ENCODE measurements around the gene ARV1. TPM values are rescaled to one million over a fixed set of nuclear protein-coding genes. Genes with fewer than 3 reads are reported as not detected.

ARV1 gene
- total RNA-seq, 4 donors from 2014 or later: 7.1 to 37.3 (median 18.4) TPM

- 58 to 88% methylated on average over 2 to 3 of the region's 3 CpGs for whole genome bisulfite sequencing, 2 donors (ENCODE audit: low coverage in 1 of 2)
- no peak for TF ChIP-seq POLR2A (IDR thresholded peaks at IDR 0.05)
- TF ChIP-seq EP300 (IDR thresholded peaks at IDR 0.05; ENCODE audit: low read depth): no peak
- TF ChIP-seq POLR2AphosphoS5 (IDR thresholded peaks at IDR 0.05): no peak
- TF ChIP-seq, protein P1, sequence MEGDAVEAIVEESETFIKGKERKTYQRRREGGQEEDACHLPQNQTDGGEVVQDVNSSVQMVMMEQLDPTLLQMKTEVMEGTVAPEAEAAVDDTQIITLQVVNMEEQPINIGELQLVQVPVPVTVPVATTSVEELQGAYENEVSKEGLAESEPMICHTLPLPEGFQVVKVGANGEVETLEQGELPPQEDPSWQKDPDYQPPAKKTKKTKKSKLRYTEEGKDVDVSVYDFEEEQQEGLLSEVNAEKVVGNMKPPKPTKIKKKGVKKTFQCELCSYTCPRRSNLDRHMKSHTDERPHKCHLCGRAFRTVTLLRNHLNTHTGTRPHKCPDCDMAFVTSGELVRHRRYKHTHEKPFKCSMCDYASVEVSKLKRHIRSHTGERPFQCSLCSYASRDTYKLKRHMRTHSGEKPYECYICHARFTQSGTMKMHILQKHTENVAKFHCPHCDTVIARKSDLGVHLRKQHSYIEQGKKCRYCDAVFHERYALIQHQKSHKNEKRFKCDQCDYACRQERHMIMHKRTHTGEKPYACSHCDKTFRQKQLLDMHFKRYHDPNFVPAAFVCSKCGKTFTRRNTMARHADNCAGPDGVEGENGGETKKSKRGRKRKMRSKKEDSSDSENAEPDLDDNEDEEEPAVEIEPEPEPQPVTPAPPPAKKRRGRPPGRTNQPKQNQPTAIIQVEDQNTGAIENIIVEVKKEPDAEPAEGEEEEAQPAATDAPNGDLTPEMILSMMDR (IDR thresholded peaks at IDR 0.05): no peak
- intact Hi-C loops (cut with DNase I; ENCODE audit: low total_unique reads) (no loop called here), in situ Hi-C loops (cut with MboI; ENCODE audit: low pct_ligation_motif_present in 1 of 4, low pct_unique_long_range_greater_than_20kb in 1 of 4, low sequenced_read_pairs in 3 of 4) (no loop called here)
- no peak for DNase-seq
- H3K36me3 ChIP-seq: peaks cover 0 to 5% (median 0%) of the 10 kb centered on the region in 4 donors
- no peak overlapping the region for H3K27ac ChIP-seq
- H3K4me1 ChIP-seq: peaks cover 6 to 27% (median 21%) of the 10 kb centered on the region in 4 donors
- H3K27me3 ChIP-seq: no peaks in the 10 kb centered on the region
- no peak overlapping the region for H3K4me3 ChIP-seq
- H3K9me3 ChIP-seq: no peaks in the 10 kb centered on the region
These were observed 3.3 kb upstream of the ARV1 start for GRCh38 chr1:230975636-230976035.

GRCh38 chr1:230976360-230976759 lies 2.5 kb upstream of the ARV1 start:
- no peak for DNase-seq
- Histone ChIP-seq H3K9me3 (no peaks in the 10 kb centered on the region), H3K27me3 (no peaks in the 10 kb centered on the region), H3K4me3 (no peak overlapping the region), H3K36me3 (peaks cover 0 to 5% (median 0%) of the 10 kb centered on the region in 4 donors), H3K4me1 (peaks cover 6 to 31% (median 21%) of the 10 kb centered on the region in 4 donors), H3K27ac (no peak overlapping the region)
- WGBS, 2 donors (ENCODE audit: low coverage in 1 of 2): 71 to 90% methylated on average over 1 to 4 of the region's 4 CpGs
- in situ Hi-C loops (cut with MboI; ENCODE audit: low pct_ligation_motif_present in 1 of 4, low pct_unique_long_range_greater_than_20kb in 1 of 4, low sequenced_read_pairs in 3 of 4): no loop called here
- no peak for TF ChIP-seq EP300 (IDR thresholded peaks at IDR 0.05; ENCODE audit: low read depth)
- intact Hi-C loops (cut with DNase I; ENCODE audit: low total_unique reads): no loop called here

- Histone ChIP-seq H3K9me3 (no peaks in the 10 kb centered on the region), H3K27me3 (no peaks in the 10 kb centered on the region), H3K4me1 (peaks cover 6 to 31% (median 21%) of the 10 kb centered on the region in 4 donors), H3K36me3 (peaks cover 0 to 5% (median 2%) of the 10 kb centered on the region in 4 donors), H3K4me3 (peak overlapping the region in 3 of 4 donors; percentile 91 to 95 (median 91)), H3K27ac (peak overlapping the region; percentile 83 to 93 (median 89))
- DNase-seq: no peak
- intact Hi-C loops (cut with DNase I; ENCODE audit: low total_unique reads): no loop called here
- in situ Hi-C loops (cut with MboI; ENCODE audit: low pct_ligation_motif_present in 1 of 4, low pct_unique_long_range_greater_than_20kb in 1 of 4, low sequenced_read_pairs in 3 of 4): no loop called here
- TF ChIP-seq EP300 (IDR thresholded peaks at IDR 0.05; ENCODE audit: low read depth): no peak
- peak in 1 of 3 donors; percentile 9 for TF ChIP-seq POLR2AphosphoS5 (IDR thresholded peaks at IDR 0.05)
- 39 to 56% methylated on average over 7 to 14 of the region's 14 CpGs for WGBS, 2 donors (ENCODE audit: low coverage in 1 of 2)
These were observed 1.8 kb upstream of the ARV1 start for GRCh38 chr1:230976825-230977747.

GRCh38 chr1:230977761-230978490 lies 968 bp upstream of the ARV1 start:
- Histone ChIP-seq H3K27me3 (no peaks in the 10 kb centered on the region), H3K27ac (peak overlapping the region; percentile 83 to 93 (median 89)), H3K4me3 (peak overlapping the region; percentile 62 to 95 (median 91)), H3K36me3 (peaks cover 0 to 5% (median 2%) of the 10 kb centered on the region in 4 donors), H3K9me3 (no peaks in the 10 kb centered on the region), H3K4me1 (peaks cover 10 to 38% (median 28%) of the 10 kb centered on the region in 4 donors)
- in situ Hi-C loops (cut with MboI; ENCODE audit: low pct_ligation_motif_present in 1 of 4, low pct_unique_long_range_greater_than_20kb in 1 of 4, low sequenced_read_pairs in 3 of 4) (no loop called here), intact Hi-C loops (cut with DNase I; ENCODE audit: low total_unique reads) (no loop called here)
- TF ChIP-seq POLR2AphosphoS5 (IDR thresholded peaks at IDR 0.05) (no peak), POLR2A (IDR thresholded peaks at IDR 0.05) (no peak), EP300 (IDR thresholded peaks at IDR 0.05; ENCODE audit: low read depth) (no peak)
- peak; percentile 42 for DNase-seq
- 2 to 19% methylated on average over 6 to 35 of the region's 52 CpGs for WGBS, 2 donors (ENCODE audit: low coverage in 1 of 2)

GRCh38 chr1:230979389-230979716 lies 459 bp downstream of the ARV1 start:
- peaks cover 0 to 5% (median 2%) of the 10 kb centered on the region in 4 donors for H3K36me3 ChIP-seq
- in situ Hi-C loops (cut with MboI; ENCODE audit: low pct_ligation_motif_present in 1 of 4, low pct_unique_long_range_greater_than_20kb in 1 of 4, low sequenced_read_pairs in 3 of 4) (no loop called here), intact Hi-C loops (cut with DNase I; ENCODE audit: low total_unique reads) (no loop called here)
- H3K27me3 ChIP-seq: no peaks in the 10 kb centered on the region
- DNase-seq: no peak
- no peaks in the 10 kb centered on the region for H3K9me3 ChIP-seq
- 6 to 20% methylated on average over 2 to 12 of the region's 12 CpGs for WGBS, 2 donors (ENCODE audit: low coverage in 1 of 2)
- TF ChIP-seq, protein P1 (IDR thresholded peaks at IDR 0.05): no peak
- no peak for TF ChIP-seq POLR2AphosphoS5 (IDR thresholded peaks at IDR 0.05)
- TF ChIP-seq EP300 (IDR thresholded peaks at IDR 0.05; ENCODE audit: low read depth): no peak
- no peak for TF ChIP-seq POLR2A (IDR thresholded peaks at IDR 0.05)
- peak overlapping the region; percentile 44 to 95 (median 91) for H3K4me3 ChIP-seq
- H3K4me1 ChIP-seq: peaks cover 10 to 51% (median 33%) of the 10 kb centered on the region in 4 donors
- H3K27ac ChIP-seq: peak overlapping the region; percentile 83 to 93 (median 89)
